Fibroblast of lung (primary cell): ENCODE data around the gene ZNF672. TPM values are rescaled to one million over a fixed set of nuclear protein-coding genes. Genes with fewer than 3 reads are reported as not detected.

ENCODE experiments used
- DNase-seq, 2 donors: peaks; one replicate each; pipeline versions ENCODE4 v3.0.0 to v3.0.0-alpha.2; 2010; ENCODE audit warnings: low read depth in 2 of 2
- H2AFZ ChIP-seq: 2 replicates; pipeline ENCODE4 v1.5.1; 2012; ENCODE audit warnings: low read length, control low read depth, inconsistent platforms
- H3K27ac ChIP-seq: 2 replicates; pipeline ENCODE4 v1.5.1; 2011; ENCODE audit warnings: low read length, control low read depth; ENCODE audit not compliant: insufficient read depth
- H3K27me3 ChIP-seq: 2 replicates; pipeline ENCODE4 v1.5.1; 2011; ENCODE audit warnings: mild to moderate bottlenecking, low read length; ENCODE audit not compliant: control insufficient read depth, insufficient read depth
- H3K36me3 ChIP-seq: 2 replicates; pipeline ENCODE4 v1.5.1; 2011; ENCODE audit warnings: low read length; ENCODE audit not compliant: control insufficient read depth, insufficient read depth
- H3K4me1 ChIP-seq: 2 replicates; pipeline ENCODE4 v1.5.1; 2011; ENCODE audit warnings: low read length; ENCODE audit not compliant: control insufficient read depth, insufficient read depth; ENCODE audit errors: extremely low read depth
- H3K4me2 ChIP-seq: 2 replicates; pipeline ENCODE4 v1.5.1; 2011; ENCODE audit warnings: low read length, control low read depth; ENCODE audit not compliant: insufficient read depth; ENCODE audit errors: extremely low read depth
- H3K4me3 ChIP-seq, 4 experiments: fragments of 200-600 bp in 1 of 4; sonication (generic) in 1 of 4; replicated peaks in 1 of 4; 2 replicates each; pipeline ENCODE4 v1.5.1; 2011 to 2016; ENCODE audit warnings: low read length in 4 of 4, low read depth in 3 of 4, mild to moderate bottlenecking in 3 of 4, control low read depth in 2 of 4, inconsistent platforms in 1 of 4, mixed read lengths in 1 of 4; ENCODE audit not compliant: insufficient read depth in 1 of 4; ENCODE audit errors: control extremely low read depth in 1 of 4
- H3K79me2 ChIP-seq: 2 replicates; pipeline ENCODE4 v1.5.1; 2012; ENCODE audit warnings: mild to moderate bottlenecking, low read length, inconsistent platforms; ENCODE audit not compliant: control insufficient read depth, insufficient read depth
- H3K9ac ChIP-seq: 2 replicates; pipeline ENCODE4 v1.5.1; 2011; ENCODE audit warnings: mild to moderate bottlenecking, low read length, control low read depth; ENCODE audit not compliant: insufficient read depth
- H3K9me3 ChIP-seq: 2 replicates; pipeline ENCODE4 v1.5.1; 2012; ENCODE audit warnings: low read depth, low read length; ENCODE audit not compliant: control insufficient read depth, insufficient read depth
- H4K20me1 ChIP-seq: 2 replicates; pipeline ENCODE4 v1.5.1; 2011; ENCODE audit warnings: low read length; ENCODE audit not compliant: control insufficient read depth, insufficient read depth; ENCODE audit errors: extremely low read depth
- EZH2 ChIP-seq: IDR thresholded peaks from 2 replicates; pipeline ENCODE4 v1.5.1; 2012; ENCODE audit warnings: low read length, control low read depth, mild to moderate bottlenecking; ENCODE audit errors: missing control alignments
- polyA plus RNA-seq, 2 donors: library from polyadenylated mRNA; depleted of rRNA in 1 of 2; stranded (reverse) in 1 of 2; unstranded in 1 of 2; fragments of >200 nt; gene quantifications; 2 replicates each; pipeline ENCODE4 v1.2.1, GENCODE V29; 2011 to 2012; ENCODE audit warnings: missing spikeins in 1 of 2
- total RNA-seq: library from RNA; depleted of rRNA; stranded (reverse); fragments of >200 nt; gene quantifications from 2 replicates; pipeline ENCODE4 v1.2.1, GENCODE V29; 2014
- TF ChIP-seq, protein P1 (sequence below), 2 donors: IDR thresholded peaks in 1 of 2; conservative IDR thresholded peaks in 1 of 2; 1 replicate in 1 of 2; 2 replicates in 1 of 2; pipeline ENCODE4 v1.5.1; 2011 to 2012; ENCODE audit warnings: low read length in 2 of 2, control low read depth in 1 of 2, inconsistent platforms in 1 of 2, low read depth in 1 of 2, mild to moderate bottlenecking in 1 of 2

The ZNF672 gene
- total and polyA plus RNA-seq, 2 donors (not counting 1 experiment from before 2014, with no cell fraction given): 10.3 to 15.5 TPM

DNA sequence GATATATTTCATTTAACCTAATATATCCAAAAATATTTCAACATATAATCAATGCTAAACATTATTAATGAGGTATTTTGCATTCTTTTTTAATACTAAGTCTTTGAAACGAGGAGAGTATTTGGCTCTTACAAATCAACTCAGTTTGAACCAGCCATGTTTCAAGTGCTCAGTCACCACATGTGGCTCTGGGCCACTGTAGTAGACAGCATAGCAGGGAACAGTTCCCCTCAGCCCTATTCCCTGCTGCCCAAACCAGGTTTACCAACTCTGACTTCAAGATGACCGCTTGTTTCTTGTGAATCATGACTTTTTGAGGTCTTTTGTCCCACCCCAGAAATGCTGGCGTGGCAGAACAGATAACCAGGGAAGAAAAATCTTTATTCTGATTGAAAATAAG, 5.7 kb downstream of the ZNF672 start:
- Histone ChIP-seq H3K36me3 (peaks cover 16% of the 10 kb centered on the region), H3K9ac (no peak overlapping the region), H3K4me1 (peaks cover 8% of the 10 kb centered on the region), H2AFZ (no peak overlapping the region), H3K27me3 (no peaks in the 10 kb centered on the region), H3K4me3 (no peak overlapping the region), H4K20me1 (no peaks in the 10 kb centered on the region), H3K79me2 (peaks cover 33% of the 10 kb centered on the region), H3K27ac (no peak overlapping the region), H3K9me3 (no peaks in the 10 kb centered on the region), H3K4me2 (no peak overlapping the region)
- DNase-seq: no peak
- TF ChIP-seq EZH2: no peak
- TF ChIP-seq, protein P1, sequence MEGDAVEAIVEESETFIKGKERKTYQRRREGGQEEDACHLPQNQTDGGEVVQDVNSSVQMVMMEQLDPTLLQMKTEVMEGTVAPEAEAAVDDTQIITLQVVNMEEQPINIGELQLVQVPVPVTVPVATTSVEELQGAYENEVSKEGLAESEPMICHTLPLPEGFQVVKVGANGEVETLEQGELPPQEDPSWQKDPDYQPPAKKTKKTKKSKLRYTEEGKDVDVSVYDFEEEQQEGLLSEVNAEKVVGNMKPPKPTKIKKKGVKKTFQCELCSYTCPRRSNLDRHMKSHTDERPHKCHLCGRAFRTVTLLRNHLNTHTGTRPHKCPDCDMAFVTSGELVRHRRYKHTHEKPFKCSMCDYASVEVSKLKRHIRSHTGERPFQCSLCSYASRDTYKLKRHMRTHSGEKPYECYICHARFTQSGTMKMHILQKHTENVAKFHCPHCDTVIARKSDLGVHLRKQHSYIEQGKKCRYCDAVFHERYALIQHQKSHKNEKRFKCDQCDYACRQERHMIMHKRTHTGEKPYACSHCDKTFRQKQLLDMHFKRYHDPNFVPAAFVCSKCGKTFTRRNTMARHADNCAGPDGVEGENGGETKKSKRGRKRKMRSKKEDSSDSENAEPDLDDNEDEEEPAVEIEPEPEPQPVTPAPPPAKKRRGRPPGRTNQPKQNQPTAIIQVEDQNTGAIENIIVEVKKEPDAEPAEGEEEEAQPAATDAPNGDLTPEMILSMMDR (conservative IDR thresholded peaks at IDR 0.05 in 1 of 2, IDR thresholded peaks at IDR 0.05 in 1 of 2; ENCODE audit: low read depth in 1 of 2, low read length in 2 of 2): no peak

DNA sequence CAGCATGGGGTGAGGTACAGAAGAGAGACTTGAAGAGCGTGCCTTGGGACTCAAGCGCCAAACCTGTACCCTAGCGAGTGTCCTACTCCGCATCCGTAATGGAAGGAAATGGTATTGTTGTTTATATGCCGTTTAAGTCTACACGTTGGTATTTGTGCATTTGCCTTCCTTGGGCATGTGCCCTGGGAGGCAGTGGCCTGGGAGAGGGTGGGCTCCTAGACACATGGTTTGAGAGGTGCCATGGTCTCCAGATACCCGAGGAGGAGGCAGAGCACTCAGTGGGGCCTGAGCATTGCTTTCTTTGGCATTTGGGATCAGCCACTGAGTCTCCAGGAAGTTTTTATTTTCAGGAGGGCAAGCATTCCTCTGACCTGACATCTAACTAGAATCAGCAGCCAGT, 6.5 kb downstream of the ZNF672 start:
- Histone ChIP-seq H3K27me3 (no peaks in the 10 kb centered on the region), H3K4me2 (no peak overlapping the region), H3K4me1 (peaks cover 8% of the 10 kb centered on the region), H3K79me2 (peaks cover 27% of the 10 kb centered on the region), H4K20me1 (no peaks in the 10 kb centered on the region), H3K4me3 (no peak overlapping the region), H3K36me3 (peaks cover 19% of the 10 kb centered on the region), H2AFZ (no peak overlapping the region), H3K9me3 (no peaks in the 10 kb centered on the region), H3K9ac (no peak overlapping the region), H3K27ac (no peak overlapping the region)
- DNase-seq: no peak
- TF ChIP-seq, protein P1 (conservative IDR thresholded peaks at IDR 0.05 in 1 of 2, IDR thresholded peaks at IDR 0.05 in 1 of 2; ENCODE audit: low read depth in 1 of 2, low read length in 2 of 2): no peak
- no peak for TF ChIP-seq EZH2

DNA sequence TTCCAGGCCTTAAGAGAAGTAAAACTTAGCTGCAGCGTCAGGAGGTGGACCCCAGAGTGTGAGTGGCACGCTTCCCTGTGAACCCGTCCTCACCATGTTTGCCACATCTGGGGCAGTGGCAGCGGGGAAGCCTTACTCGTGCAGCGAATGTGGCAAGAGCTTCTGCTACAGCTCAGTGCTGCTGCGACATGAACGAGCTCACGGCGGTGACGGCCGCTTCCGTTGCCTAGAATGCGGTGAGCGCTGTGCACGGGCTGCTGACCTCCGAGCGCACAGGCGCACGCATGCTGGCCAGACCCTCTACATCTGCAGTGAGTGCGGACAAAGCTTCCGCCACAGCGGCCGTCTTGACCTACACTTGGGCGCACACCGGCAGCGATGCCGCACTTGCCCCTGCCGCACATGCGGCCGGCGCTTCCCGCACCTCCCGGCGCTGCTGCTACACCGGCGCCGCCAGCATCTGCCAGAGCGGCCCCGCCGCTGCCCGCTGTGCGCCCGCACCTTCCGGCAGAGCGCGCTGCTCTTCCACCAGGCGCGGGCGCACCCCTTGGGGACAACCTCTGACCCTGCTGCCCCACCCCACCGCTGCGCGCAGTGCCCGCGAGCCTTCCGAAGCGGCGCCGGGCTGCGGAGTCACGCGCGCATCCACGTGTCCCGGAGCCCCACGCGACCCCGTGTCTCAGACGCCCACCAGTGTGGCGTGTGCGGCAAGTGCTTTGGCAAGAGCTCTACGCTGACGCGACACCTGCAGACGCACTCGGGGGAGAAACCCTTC, 9.3 kb downstream of the ZNF672 start:
- Histone ChIP-seq H3K36me3 (peaks cover 20% of the 10 kb centered on the region), H3K4me2 (no peak overlapping the region), H3K4me1 (no peaks in the 10 kb centered on the region), H3K9me3 (no peaks in the 10 kb centered on the region), H3K27me3 (no peaks in the 10 kb centered on the region), H4K20me1 (no peaks in the 10 kb centered on the region), H3K4me3 (no peak overlapping the region), H3K27ac (no peak overlapping the region), H3K79me2 (peaks cover 13% of the 10 kb centered on the region), H3K9ac (no peak overlapping the region), H2AFZ (no peak overlapping the region)
- no peak for DNase-seq
- TF ChIP-seq, protein P1 (conservative IDR thresholded peaks at IDR 0.05 in 1 of 2, IDR thresholded peaks at IDR 0.05 in 1 of 2; ENCODE audit: low read depth in 1 of 2, low read length in 2 of 2): no peak
